ENCODE results near the gene PPP2CA. TPM values are rescaled to one million over a fixed set of nuclear protein-coding genes. Genes with fewer than 3 reads are reported as not detected.

PPP2CA gene
- 47.5 and 115 TPM in 2 replicates for total RNA-seq

DNA sequence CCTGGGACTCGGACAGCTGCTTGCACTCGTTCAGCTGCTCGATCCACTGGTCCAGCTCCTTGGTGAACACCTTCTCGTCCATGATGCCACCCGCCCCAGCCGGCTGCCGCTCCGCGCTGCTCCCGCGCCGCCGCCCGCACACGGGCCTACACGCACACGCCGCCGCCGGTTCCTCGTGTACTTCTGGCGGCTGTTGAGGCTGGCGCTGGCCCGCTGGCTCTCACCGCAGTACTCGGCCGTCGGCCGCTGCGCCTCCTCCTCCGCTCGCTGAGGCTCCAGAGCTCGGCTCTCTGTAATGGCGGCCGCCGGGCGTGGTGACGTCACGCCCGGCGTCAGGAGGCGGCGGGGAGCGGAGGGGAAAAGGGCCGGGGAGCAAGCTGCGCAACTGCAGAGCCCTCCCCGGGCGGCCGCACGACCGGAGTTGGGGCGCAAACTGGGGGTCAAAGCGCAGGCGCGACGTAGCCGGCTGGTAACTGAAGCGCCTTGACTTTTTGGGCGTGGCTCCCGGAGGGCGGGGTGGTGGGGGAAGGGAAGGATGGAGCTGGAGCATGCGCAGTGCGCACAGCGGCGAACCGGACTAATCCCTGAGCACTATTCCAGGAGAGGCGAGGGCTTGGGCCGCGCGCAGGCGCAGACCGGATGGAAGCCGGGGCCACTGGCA is at the start of gene PPP2CA:
PPP2CA (minus strand) TSS at position 294 of the 661 bp plus-strand sequence; CDS start at position 82, 212 bp downstream.

DNA sequence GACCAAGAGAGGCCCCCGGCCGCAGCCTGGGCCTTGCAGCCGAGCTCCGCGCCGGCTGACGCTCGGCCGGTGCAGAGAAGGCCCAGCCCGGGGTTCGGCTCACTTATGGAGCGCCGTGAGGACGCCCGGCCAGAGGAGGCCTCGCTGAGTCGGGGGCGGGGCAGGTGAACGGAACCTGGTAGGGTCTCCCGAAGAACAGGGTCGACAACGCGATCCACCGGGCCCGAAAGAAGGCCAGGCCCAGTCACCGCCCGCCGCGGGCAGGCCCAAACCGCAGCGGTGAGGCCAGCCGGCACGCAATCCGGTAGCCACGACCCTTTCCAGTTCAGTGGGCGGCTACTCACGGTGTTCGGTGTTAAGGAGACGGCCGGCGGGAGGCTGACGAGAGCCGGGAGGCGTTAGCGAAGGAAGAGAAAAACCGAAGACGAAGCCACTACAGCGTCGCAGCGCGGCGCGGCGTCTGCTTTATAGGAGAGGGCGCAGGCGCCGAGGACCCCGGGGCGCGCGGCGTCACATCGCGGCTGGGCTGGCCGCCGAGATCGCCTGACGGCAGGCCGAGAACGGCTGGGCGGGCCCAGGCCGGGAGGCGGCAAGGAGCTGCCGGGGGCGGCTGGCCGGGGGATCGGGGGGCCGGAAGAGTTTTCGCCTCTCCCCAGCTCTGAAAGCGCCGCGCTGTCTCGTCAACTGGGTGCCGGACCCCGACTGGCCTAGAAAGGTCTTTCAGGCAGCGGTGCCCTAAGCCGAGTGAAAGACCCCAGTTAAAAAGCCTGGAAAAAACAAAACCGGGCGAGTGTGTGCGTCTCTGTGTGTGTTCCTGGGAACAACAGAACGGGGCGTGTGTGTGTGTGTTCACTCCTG is 49.1 kb downstream of the PPP2CA start, which contains the start of gene SKP1:
SKP1 (minus strand) TSS at position 440 of the 858 bp plus-strand sequence. CDS start 2,928 bp downstream, outside the sequence.

Small RNA genes lying within 50 kb of the gene (small RNA-seq; reads per million reads assigned to genes)
- gene MIR3661 = not detected

Other genes starting within 250 kb of the PPP2CA start
- gene VDAC1, start 221.1 kb downstream of the PPP2CA start, total RNA-seq = 200 and 344 TPM in 2 replicates
- gene TCF7, start 111.4 kb downstream of the PPP2CA start, total RNA-seq = 0.76 and 2.4 TPM in 2 replicates
- gene SKP1, start 49.1 kb downstream of the PPP2CA start, total RNA-seq = 163 and 223 TPM in 2 replicates
- gene CDKL3, start 141.1 kb upstream of the PPP2CA start, total RNA-seq = 0.98 and 2.0 TPM in 2 replicates
- gene UBE2B, start 145.5 kb upstream of the PPP2CA start, total RNA-seq = 20.8 and 21.4 TPM in 2 replicates
- gene CDKN2AIPNL, start 185.8 kb upstream of the PPP2CA start, total RNA-seq = 15.7 and 29.9 TPM in 2 replicates